CD4-positive, alpha-beta T cell treated with Interleukin-15 for 1 hour (primary cell): ENCODE results near the gene GABARAPL2.
A peak's percentile ranks its signal among the peaks of the same experiment; 100 is the strongest.
"Not testable (repeated sequence)": the region's sequence is repeated elsewhere in the genome, so short reads cannot be mapped to it uniquely, and the experiment has no call there.

Source experiments
- DNase-seq: peaks from one replicate; pipeline ENCODE4 v3.0.0-alpha.2; 2020

The GABARAPL2 gene

GRCh38 chr16:75591927-75592326 lies 25.7 kb downstream of the GABARAPL2 start:
- not testable (repeated sequence) for DNase-seq

GRCh38 chr16:75593308-75593707 lies 27.1 kb downstream of the GABARAPL2 start:
- DNase-seq: no peak

GRCh38 chr16:75593825-75594820 lies 27.9 kb downstream of the GABARAPL2 start:
- DNase-seq: no peak

GRCh38 chr16:75599452-75600277 lies 33.5 kb downstream of the GABARAPL2 start:
- DNase-seq: no peak

GRCh38 chr16:75603241-75603640 lies 37.1 kb downstream of the GABARAPL2 start:
- DNase-seq: no peak

GRCh38 chr16:75606507-75606906 lies 40.3 kb downstream of the GABARAPL2 start:
- DNase-seq: no peak

GRCh38 chr16:75614066-75614897 lies 48.1 kb downstream of the GABARAPL2 start:
- DNase-seq: no peak

- no peak for DNase-seq
Observed at GRCh38 chr16:75615619-75616018, 49.4 kb downstream of the GABARAPL2 start.

- no peak for DNase-seq
Observed at GRCh38 chr16:75616521-75617010, 50.4 kb downstream of the GABARAPL2 start.

- DNase-seq: no peak
Observed at GRCh38 chr16:75617121-75617520, 50.9 kb downstream of the GABARAPL2 start.

- DNase-seq: no peak
Observed at GRCh38 chr16:75618780-75619179, 52.6 kb downstream of the GABARAPL2 start.

- DNase-seq: peak; percentile 78
Observed at GRCh38 chr16:75620326-75621169, 54.4 kb downstream of the GABARAPL2 start.

- DNase-seq: no peak
Observed at GRCh38 chr16:75621170-75621477, 54.9 kb downstream of the GABARAPL2 start.

- DNase-seq: peak; percentile 98
Observed at GRCh38 chr16:75622761-75623605, 56.8 kb downstream of the GABARAPL2 start, which contains the start of gene ADAT1. Gene ADAT1 (minus strand): TSS chr16:75623281. CDS start chr16:75620799, 2,482 bp downstream.

- DNase-seq: no peak
Observed at GRCh38 chr16:75624921-75625334, 58.7 kb downstream of the GABARAPL2 start.

GRCh38 chr16:75626806-75627205 lies 60.6 kb downstream of the GABARAPL2 start:
- no peak for DNase-seq
